NCI-H446 (cell line): ENCODE data around the gene MMP28.

Experiments
- DNase-seq, 2 experiments: peaks; one replicate each; lab custom pipeline; 2025; lab: John Stamatoyannopoulos, UW

Gene MMP28

GRCh38 chr17:35726127-35726952, 69.1 kb downstream of the MMP28 start:
- no peak for DNase-seq

- DNase-seq, result no peak
Measured at GRCh38 chr17:35725802-35726126, 69.7 kb downstream of the MMP28 start.

GRCh38 chr17:35725058-35725457, 70.4 kb downstream of the MMP28 start:
- no peak for DNase-seq

GRCh38 chr17:35723735-35724134, 71.7 kb downstream of the MMP28 start:
- DNase-seq, result no peak

GRCh38 chr17:35717475-35717874, 78.0 kb downstream of the MMP28 start:
- no peak for DNase-seq

- DNase-seq, result no peak
Measured at GRCh38 chr17:35716897-35717465, 78.5 kb downstream of the MMP28 start.

GRCh38 chr17:35716173-35716572, 79.3 kb downstream of the MMP28 start:
- DNase-seq, result no peak
